Ovary (tissue), 9 donors: ENCODE measurements around the gene TEDC1. TPM values are rescaled to one million over a fixed set of nuclear protein-coding genes. Genes with fewer than 3 reads are reported as not detected.

Source experiments
- DNase-seq, 5 donors: peaks; one replicate each; pipeline ENCODE4 v3.0.0-alpha.2; 2019 to 2020
- H3K27ac ChIP-seq, 2 donors: fragments of 200-600 bp; one replicate each; pipeline versions ENCODE4 v1.5.1 to v1.8.0; 2019 to 2022
- H3K27me3 ChIP-seq: fragments of 200-600 bp; one replicate; pipeline ENCODE4 v1.8.0; 2022
- H3K36me3 ChIP-seq: fragments of 200-600 bp; sonication (generic); one replicate; pipeline ENCODE4 v1.5.1; 2019
- H3K4me1 ChIP-seq: one replicate; pipeline ENCODE4 v1.8.1; 2013; ENCODE audit warnings: mild to moderate bottlenecking, moderate library complexity; ENCODE audit not compliant: insufficient read depth
- H3K4me3 ChIP-seq: fragments of 200-600 bp; sonication (generic); one replicate; pipeline ENCODE4 v1.5.1; 2017
- H3K9me3 ChIP-seq, 2 donors: fragments of 200-600 bp in 1 of 2; sonication (generic) in 1 of 2; one replicate each; pipeline versions ENCODE4 v1.5.1 to v1.8.1; 2013 to 2019; ENCODE audit warnings: mild to moderate bottlenecking in 1 of 2, moderate library complexity in 1 of 2
- EP300 ChIP-seq: sonication (generic); formaldehyde crosslinking; IDR thresholded peaks from one replicate; pipeline ENCODE4 v1.6.1; 2017; ENCODE audit warnings: antibody characterized with exemption
- POLR2A ChIP-seq: fragments of 450-650 bp; IDR thresholded peaks from one replicate; pipeline ENCODE4 v1.6.1; 2017; ENCODE audit warnings: antibody characterized with exemption, mild to moderate bottlenecking, moderate library complexity
- WGBS, 3 donors: extraction: QIAGEN DNeasy Blood & Tissue Kit in 1 of 3; methylation state at CpG; one replicate each; pipeline versions ENCODE4 v1.1.5 to v1.1.7; 2013 to 2017; 5-methylcytosine and 5-hydroxymethylcytosine counted together
- intact Hi-C, 4 donors: fragments of 100-400 bp; cut with DNase I; formaldehyde crosslinking; loops; one replicate each; pipeline versions ENCODE4 v1.11.0 to v1.15.1; 2022 to 2023
- polyA plus RNA-seq, 2 donors: library from polyadenylated mRNA; stranded (reverse); fragments of 200-250 nt in 1 of 2; fragments of 350-450 nt in 1 of 2; fragmentation: Illumina TruSeq in 1 of 2; extraction: RNeasy Lipid Tissue Mini Kit (QIAGEN cat#74804) in 1 of 2; gene quantifications; one replicate each; pipeline ENCODE4 v1.2.3, GENCODE V29; 2013 to 2014
- total RNA-seq, 7 donors: library from RNA; depleted of rRNA in 2 of 7; stranded (reverse); fragments of >200 nt in 2 of 7; fragmentation: NEBNext Ultra II Directional in 3 of 7; extraction: Animal tissue kit (Norgen Biotek cat#: 25700) in 3 of 7; gene quantifications; one replicate each; pipeline versions ENCODE4 v1.1.0 to v1.2.4, GENCODE V29; 2016 to 2023
- TF ChIP-seq, protein P1 (sequence below), 3 donors: fragments of 450-650 bp in 2 of 3; fragments of 200-600 bp in 1 of 3; IDR thresholded peaks; one replicate each; pipeline versions ENCODE4 v1.5.1 to v1.8.0; 2016 to 2022; ENCODE audit warnings: antibody characterized with exemption in 3 of 3, mild to moderate bottlenecking in 1 of 3
- donor health status: DM: no; HTN: no; CAD: no; lungs with moderate emphysema.
- donor health status: DM: no; HTN: no; CAD: no.
- donor health status: Bipolar disorder and iron deficiency.
- donor health status: DM: yes; HTN: yes; CAD: no.
- donor health status: DM: no; HTN: no; CAD: no.
- donor health status: DM: yes; HTN: yes; CAD: no.

Gene TEDC1
- total and polyA plus RNA-seq, 9 donors = 2.6 to 8.2 (median 3.8) TPM; not detected in 1

DNA sequence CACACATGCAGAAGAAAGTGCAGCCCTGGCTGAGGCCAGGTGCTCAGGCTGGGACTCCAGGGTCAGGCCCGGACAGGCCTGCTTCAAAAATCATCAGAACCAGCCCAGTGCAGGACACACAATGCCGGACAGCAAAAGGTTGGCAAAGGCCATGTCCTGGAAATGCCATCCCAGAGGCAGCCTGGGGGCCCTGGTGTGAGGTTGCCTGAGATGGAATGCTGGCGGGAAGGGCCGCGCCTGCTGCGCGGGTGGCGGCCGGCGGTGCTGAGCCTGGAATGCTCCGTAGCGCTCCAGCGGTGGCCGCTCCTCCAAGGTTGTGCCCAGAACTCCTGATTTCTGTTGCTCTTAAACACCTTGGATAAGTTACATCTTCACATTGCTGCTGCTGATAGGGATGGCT, 38.1 kb upstream of the TEDC1 start:
- Histone ChIP-seq H3K27ac (no peak overlapping the region), H3K4me3 (no peak overlapping the region), H3K9me3 (no peaks in the 10 kb centered on the region), H3K4me1 (no peaks in the 10 kb centered on the region), H3K27me3 (no peaks in the 10 kb centered on the region), H3K36me3 (no peaks in the 10 kb centered on the region)
- intact Hi-C loops = no loop called here
- DNase-seq = no peak
- TF ChIP-seq, protein P1, sequence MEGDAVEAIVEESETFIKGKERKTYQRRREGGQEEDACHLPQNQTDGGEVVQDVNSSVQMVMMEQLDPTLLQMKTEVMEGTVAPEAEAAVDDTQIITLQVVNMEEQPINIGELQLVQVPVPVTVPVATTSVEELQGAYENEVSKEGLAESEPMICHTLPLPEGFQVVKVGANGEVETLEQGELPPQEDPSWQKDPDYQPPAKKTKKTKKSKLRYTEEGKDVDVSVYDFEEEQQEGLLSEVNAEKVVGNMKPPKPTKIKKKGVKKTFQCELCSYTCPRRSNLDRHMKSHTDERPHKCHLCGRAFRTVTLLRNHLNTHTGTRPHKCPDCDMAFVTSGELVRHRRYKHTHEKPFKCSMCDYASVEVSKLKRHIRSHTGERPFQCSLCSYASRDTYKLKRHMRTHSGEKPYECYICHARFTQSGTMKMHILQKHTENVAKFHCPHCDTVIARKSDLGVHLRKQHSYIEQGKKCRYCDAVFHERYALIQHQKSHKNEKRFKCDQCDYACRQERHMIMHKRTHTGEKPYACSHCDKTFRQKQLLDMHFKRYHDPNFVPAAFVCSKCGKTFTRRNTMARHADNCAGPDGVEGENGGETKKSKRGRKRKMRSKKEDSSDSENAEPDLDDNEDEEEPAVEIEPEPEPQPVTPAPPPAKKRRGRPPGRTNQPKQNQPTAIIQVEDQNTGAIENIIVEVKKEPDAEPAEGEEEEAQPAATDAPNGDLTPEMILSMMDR (IDR thresholded peaks at IDR 0.05) = no peak
- no peak for TF ChIP-seq POLR2A
- 85 to 89% (median 86%) methylated on average over 14 of the region's 14 CpGs for WGBS, 3 donors

DNA sequence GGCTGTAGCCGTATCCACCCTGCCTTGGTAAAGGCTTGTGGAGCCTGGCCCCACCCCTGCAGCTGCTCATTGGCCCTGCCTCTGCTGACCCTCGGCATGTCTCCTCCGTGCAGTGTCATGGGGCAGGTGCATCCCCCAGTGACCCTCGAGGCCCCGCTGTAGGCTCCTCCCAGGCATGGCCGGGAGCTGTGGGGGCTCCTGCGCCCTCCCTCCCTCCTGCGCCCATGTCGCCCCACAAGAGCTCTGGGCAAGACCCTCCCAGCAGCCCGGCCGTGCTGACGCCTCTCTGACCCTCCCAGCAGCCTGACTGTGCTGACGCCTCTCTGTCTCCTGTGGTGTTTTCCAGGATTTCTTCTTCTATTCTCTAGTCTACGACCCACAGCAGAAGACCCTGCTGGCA, 37.2 kb upstream of the TEDC1 start:
- 80 to 89% (median 80%) methylated on average over 13 to 14 of the region's 14 CpGs for WGBS, 3 donors
- Histone ChIP-seq H3K9me3 (no peaks in the 10 kb centered on the region), H3K36me3 (no peaks in the 10 kb centered on the region), H3K27me3 (no peaks in the 10 kb centered on the region), H3K27ac (no peak overlapping the region), H3K4me1 (no peaks in the 10 kb centered on the region), H3K4me3 (no peak overlapping the region)
- no peak for DNase-seq
- intact Hi-C loops = no loop called here
- TF ChIP-seq, protein P1 (IDR thresholded peaks at IDR 0.05) = no peak
- TF ChIP-seq POLR2A (no peak), EP300 (no peak)

DNA sequence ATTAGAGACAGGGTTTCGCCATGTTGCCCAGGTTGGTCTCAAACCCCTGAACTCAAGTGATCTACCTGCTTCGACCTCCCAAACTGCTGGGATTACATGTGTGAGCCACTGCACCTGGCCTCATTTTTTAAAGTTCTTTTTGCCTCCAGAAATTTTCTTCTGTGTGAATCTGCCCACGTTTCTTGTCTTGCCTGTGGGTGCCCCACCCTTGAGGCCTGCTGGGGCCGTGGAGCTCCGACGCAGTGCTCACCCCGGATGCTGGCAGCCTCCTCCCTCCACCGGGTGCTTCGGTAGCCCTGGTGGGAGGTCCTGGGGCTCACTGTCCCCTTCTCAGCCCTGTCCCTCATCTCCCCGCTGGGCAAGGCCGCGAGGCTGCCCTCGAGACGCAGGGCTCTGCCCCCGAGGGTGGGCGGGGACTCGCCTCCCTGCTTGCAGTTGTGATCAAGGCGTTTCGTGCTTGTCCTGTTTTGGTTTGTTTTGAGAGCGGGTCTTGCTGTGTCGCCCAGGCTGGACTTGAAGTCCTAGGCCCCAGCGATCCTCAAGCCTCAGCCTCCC, 35.9 kb upstream of the TEDC1 start:
- Histone ChIP-seq H3K27ac (no peak overlapping the region), H3K4me3 (no peak overlapping the region), H3K9me3 (no peaks in the 10 kb centered on the region), H3K27me3 (no peaks in the 10 kb centered on the region), H3K4me1 (no peaks in the 10 kb centered on the region), H3K36me3 (no peaks in the 10 kb centered on the region)
- no peak for DNase-seq
- intact Hi-C loops = no loop called here
- WGBS, 3 donors = 80 to 88% (median 84%) methylated on average over 22 of the region's 22 CpGs
- TF ChIP-seq, protein P1 (IDR thresholded peaks at IDR 0.05) = no peak
- no peak for TF ChIP-seq EP300

DNA sequence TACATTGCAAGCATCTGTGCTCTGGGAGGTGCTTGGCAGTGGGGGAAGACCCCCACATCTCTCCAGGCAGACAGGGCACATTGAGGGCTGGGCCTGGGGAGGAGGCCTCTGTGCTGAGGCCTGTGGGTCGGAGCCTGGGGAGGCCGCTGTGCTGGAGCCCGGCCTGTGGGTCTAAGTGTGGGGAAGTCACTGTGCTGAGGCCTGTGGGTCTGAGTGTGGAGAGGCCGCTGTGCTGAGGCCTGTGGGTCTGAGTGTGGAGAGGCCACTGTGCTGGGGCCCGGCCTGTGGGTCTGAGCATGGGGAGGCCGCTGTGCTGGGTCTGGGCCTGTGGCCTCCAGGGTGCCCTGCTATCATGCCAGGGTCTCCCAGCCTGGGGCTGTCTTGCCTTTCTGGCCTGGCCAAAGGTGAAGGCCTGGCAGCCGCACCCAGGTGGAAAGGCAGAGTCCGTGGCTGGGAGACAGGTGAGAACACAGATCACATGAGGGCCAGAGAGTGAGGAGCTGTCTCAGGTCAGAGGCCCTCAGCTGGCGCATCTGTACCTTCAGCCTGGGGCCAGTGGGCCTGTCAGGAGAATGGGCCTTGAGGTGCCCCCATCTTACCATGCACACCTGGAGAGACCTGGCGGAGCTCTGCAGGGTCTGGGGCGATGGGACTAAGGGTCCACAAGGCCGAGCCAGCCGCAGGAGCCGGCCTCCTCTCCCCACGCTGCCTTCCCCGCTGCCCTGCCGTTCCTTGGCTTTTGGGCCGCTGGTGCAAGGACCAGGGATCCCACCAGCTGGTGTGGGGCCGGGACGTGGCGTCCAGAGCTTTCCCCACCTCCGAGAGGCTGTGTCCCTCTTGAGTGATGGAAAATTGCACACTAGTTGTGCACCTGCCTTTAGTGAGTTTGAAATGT, 35.0 kb upstream of the TEDC1 start:
- no peaks in the 10 kb centered on the region for H3K4me1 ChIP-seq
- DNase-seq = no peak
- H3K36me3 ChIP-seq = no peaks in the 10 kb centered on the region
- no peak for TF ChIP-seq POLR2A
- TF ChIP-seq, protein P1 (IDR thresholded peaks at IDR 0.05) = no peak
- no peak for TF ChIP-seq EP300
- WGBS, 3 donors = 85 to 89% (median 86%) methylated on average over 22 of the region's 22 CpGs
- no peaks in the 10 kb centered on the region for H3K9me3 ChIP-seq
- no peak overlapping the region for H3K4me3 ChIP-seq
- intact Hi-C loops = no loop called here
- H3K27ac ChIP-seq = no peak overlapping the region
- no peaks in the 10 kb centered on the region for H3K27me3 ChIP-seq
